Measurements from ENCODE around the gene ESCO1. TPM values are rescaled to one million over a fixed set of nuclear protein-coding genes. Genes with fewer than 3 reads are reported as not detected.
"Not testable (repeated sequence)": the region's sequence is repeated elsewhere in the genome, so short reads cannot be mapped to it uniquely, and the experiment has no call there.

The ESCO1 gene
- total RNA-seq, 1 donor = 15.6 TPM

- H3K4me3 ChIP-seq (ENCODE audit: low read depth, low read length) = no peak overlapping the region
- TF ChIP-seq CTCF (IDR thresholded peaks at IDR 0.05; ENCODE audit: insufficient read depth, low read length) = no peak
- no peak for DNase-seq (ENCODE audit: low read depth)
These were observed 28.8 kb upstream of the ESCO1 start for GRCh38 chr18:21629089-21629832.

DNA sequence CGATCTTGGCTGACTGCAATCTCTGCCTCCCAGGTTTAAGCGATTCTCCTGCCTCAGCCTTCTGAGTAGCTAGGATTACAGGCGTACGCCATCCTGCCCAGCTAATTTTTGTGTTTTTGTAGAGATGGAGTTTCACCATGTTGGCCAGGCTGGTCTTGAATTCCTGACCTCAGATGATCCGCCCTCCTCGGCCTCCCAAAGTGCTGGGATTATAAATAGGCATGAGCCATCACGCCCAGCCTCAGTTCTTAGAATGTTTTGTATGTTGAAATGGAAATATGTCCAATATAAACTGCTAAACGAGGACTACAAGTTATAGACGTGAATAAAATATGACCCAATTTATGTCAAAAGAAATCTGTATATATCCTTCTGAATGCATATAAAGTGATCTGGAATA lies 21.1 kb upstream of the ESCO1 start:
- not testable (repeated sequence) for H3K4me3 ChIP-seq (ENCODE audit: low read depth, low read length); DNase-seq (ENCODE audit: low read depth)

- TF ChIP-seq CTCF (IDR thresholded peaks at IDR 0.05; ENCODE audit: insufficient read depth, low read length) = peak; percentile 96
- peak within 1 kb of the TSS; percentile 87 for H3K4me3 ChIP-seq (ENCODE audit: low read depth, low read length)
- DNase-seq (ENCODE audit: low read depth) = peak; percentile 88
These were observed 11.9 kb upstream of the ESCO1 start, which contains the start of gene SNRPD1 for GRCh38 chr18:21612125-21613039. TSS of gene SNRPD1 (plus strand) at chr18:21612314. CDS start at chr18:21612430, 116 bp downstream.

DNA sequence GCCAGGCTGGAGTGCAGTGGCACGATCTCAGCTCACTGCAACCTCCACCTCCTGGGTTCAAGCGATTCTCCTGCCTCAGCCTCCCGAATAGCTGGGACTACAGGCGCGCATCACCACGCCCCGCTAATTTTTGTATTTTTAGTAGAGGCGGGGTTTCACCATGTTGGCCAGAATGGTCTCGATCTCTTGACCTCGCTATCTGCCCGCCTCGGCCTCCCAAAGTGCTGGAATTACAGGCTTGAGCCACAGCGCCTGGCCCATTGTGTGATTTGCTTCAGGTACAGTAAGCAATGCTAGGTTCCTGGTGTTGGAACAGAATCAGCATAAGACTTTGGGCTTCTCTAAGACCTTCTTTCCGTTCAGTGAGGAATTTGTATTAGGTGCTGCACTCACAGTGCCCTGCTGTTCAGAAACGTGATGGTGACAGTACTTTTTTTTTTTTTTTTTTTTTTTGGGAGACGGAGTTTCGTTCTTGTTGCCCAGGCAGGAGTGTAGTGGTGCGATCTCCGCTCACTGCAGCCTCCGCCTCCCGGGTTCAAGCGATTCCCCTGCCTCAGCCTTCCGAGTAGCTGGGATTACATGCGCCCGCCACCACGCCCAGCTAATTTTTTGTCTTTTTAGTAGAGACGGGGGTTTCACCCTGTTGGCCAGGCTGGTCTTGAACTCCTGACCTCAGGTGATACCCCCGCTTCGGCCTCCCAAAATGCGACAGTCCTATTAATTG lies 11.1 kb upstream of the ESCO1 start:
- H3K4me3 ChIP-seq (ENCODE audit: low read depth, low read length) = peak overlapping the region; percentile 87
- not testable (repeated sequence) for DNase-seq (ENCODE audit: low read depth)

DNA sequence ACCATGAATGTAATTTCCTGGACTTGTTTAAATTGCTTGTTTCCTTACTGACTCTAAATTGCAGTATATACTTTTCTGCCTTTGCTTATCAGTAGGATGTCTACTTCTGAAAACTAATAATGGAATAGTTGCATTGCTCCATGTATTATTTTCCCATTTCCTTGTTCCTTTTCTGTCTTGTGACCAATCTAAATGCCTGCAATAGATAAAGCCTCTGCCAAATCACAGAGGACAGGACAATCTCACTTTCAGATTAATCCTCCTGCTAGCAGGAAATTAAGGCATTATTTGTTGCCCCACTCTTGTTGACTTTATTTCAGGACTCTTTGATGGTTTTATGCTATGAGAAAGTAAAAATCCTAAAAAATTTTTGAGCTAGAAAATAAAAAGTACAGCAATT lies 4.7 kb upstream of the ESCO1 start:
- TF ChIP-seq CTCF (IDR thresholded peaks at IDR 0.05; ENCODE audit: insufficient read depth, low read length) = no peak
- no peak for DNase-seq (ENCODE audit: low read depth)
- no peak overlapping the region for H3K4me3 ChIP-seq (ENCODE audit: low read depth, low read length)

- no peak for TF ChIP-seq CTCF (IDR thresholded peaks at IDR 0.05; ENCODE audit: insufficient read depth, low read length)
- no peak overlapping the region for H3K4me3 ChIP-seq (ENCODE audit: low read depth, low read length)
- DNase-seq (ENCODE audit: low read depth) = peak; percentile 31
These were observed 4.2 kb upstream of the ESCO1 start for GRCh38 chr18:21604671-21605070.

DNA sequence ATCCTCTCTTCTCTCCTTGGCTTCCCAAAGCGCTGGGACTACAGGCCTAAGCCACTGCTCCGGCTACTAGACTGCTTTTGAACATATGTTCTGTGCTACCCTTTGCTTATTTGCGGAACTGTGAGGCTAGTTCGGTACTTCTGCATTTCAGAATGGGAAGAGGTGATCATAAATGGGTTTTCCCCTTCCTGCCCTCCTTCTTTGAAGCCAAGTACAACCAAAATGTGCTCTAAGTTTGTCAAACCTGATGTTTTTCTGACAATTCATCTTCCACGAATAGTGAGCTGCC lies 1.7 kb upstream of the ESCO1 start:
- DNase-seq (ENCODE audit: low read depth) = no peak
- no peak overlapping the region for H3K4me3 ChIP-seq (ENCODE audit: low read depth, low read length)
- no peak for TF ChIP-seq CTCF (IDR thresholded peaks at IDR 0.05; ENCODE audit: insufficient read depth, low read length)

Measured in fibroblast of the aortic adventitia (primary cell).